ENCODE data around the gene LIMS1. TPM values are rescaled to one million over a fixed set of nuclear protein-coding genes. Genes with fewer than 3 reads are reported as not detected.
"Not testable (repeated sequence)": the region's sequence is repeated elsewhere in the genome, so short reads cannot be mapped to it uniquely, and the experiment has no call there.

Gene LIMS1
- total RNA-seq, 1 donor from 2014 or later: 97.6 TPM

- H3K27ac ChIP-seq; H3K9me3 ChIP-seq; H3K4me1 ChIP-seq; DNase-seq; ATAC-seq; H3K4me3 ChIP-seq; intact Hi-C loops (cut with DNase I); H3K36me3 ChIP-seq; H3K27me3 ChIP-seq: not testable (repeated sequence)
Observed at GRCh38 chr2:108514478-108514877, 19.8 kb upstream of the LIMS1 start.

- not testable (repeated sequence) for ATAC-seq, H3K4me1 ChIP-seq, H3K27ac ChIP-seq
Observed at GRCh38 chr2:108524688-108525087, 9.6 kb upstream of the LIMS1 start.

GRCh38 chr2:108525258-108525657, 9.0 kb upstream of the LIMS1 start:
- H3K4me3 ChIP-seq; ATAC-seq; H3K27me3 ChIP-seq; H3K9me3 ChIP-seq; H3K4me1 ChIP-seq; DNase-seq; intact Hi-C loops (cut with DNase I); H3K36me3 ChIP-seq; H3K27ac ChIP-seq: not testable (repeated sequence)

More at GRCh38 chr2:108524688-108525087, 9.6 kb upstream of the LIMS1 start:
- H3K36me3 ChIP-seq; H3K27me3 ChIP-seq; H3K4me3 ChIP-seq; intact Hi-C loops (cut with DNase I); DNase-seq; H3K9me3 ChIP-seq: not testable (repeated sequence)

GRCh38 chr2:108531674-108532055, 2.6 kb upstream of the LIMS1 start:
- Histone ChIP-seq H3K4me3 (no peak overlapping the region), H3K27me3 (no peaks in the 10 kb centered on the region), H3K9me3 (no peaks in the 10 kb centered on the region), H3K4me1 (peaks cover 2% of the 10 kb centered on the region), H3K27ac (no peak overlapping the region), H3K36me3 (no peaks in the 10 kb centered on the region)
- ATAC-seq (no peak), DNase-seq (no peak)
- no peak for TF ChIP-seq CTCF (IDR thresholded peaks at IDR 0.05)
- intact Hi-C loops (cut with DNase I): no loop called here

- H3K4me1 ChIP-seq: peaks cover 10% of the 10 kb centered on the region
- TF ChIP-seq CTCF (IDR thresholded peaks at IDR 0.05): no peak
- no peaks in the 10 kb centered on the region for H3K36me3 ChIP-seq
- no peaks in the 10 kb centered on the region for H3K27me3 ChIP-seq
- peak overlapping the region; percentile 94 for H3K27ac ChIP-seq
- intact Hi-C loops (cut with DNase I): no loop called here
- H3K4me3 ChIP-seq: peak overlapping the region; percentile 79
- DNase-seq: no peak
- ATAC-seq: no peak
- H3K9me3 ChIP-seq: no peaks in the 10 kb centered on the region
Observed at GRCh38 chr2:108534584-108535356, 500 bp downstream of the LIMS1 start.

- no peak for TF ChIP-seq CTCF (IDR thresholded peaks at IDR 0.05)
- no peaks in the 10 kb centered on the region for H3K36me3 ChIP-seq
- H3K4me1 ChIP-seq: peaks cover 10% of the 10 kb centered on the region
- no peaks in the 10 kb centered on the region for H3K27me3 ChIP-seq
- no peak for ATAC-seq
- DNase-seq: no peak
- intact Hi-C loops (cut with DNase I): no loop called here
- peak overlapping the region; percentile 94 for H3K27ac ChIP-seq
- no peaks in the 10 kb centered on the region for H3K9me3 ChIP-seq
- H3K4me3 ChIP-seq: peak overlapping the region; percentile 79
Observed at GRCh38 chr2:108535357-108535631, 1.0 kb downstream of the LIMS1 start.

- Histone ChIP-seq H3K9me3 (no peaks in the 10 kb centered on the region), H3K27me3 (no peaks in the 10 kb centered on the region), H3K36me3 (no peaks in the 10 kb centered on the region), H3K4me1 (peaks cover 10% of the 10 kb centered on the region), H3K27ac (no peak overlapping the region), H3K4me3 (peak overlapping the region; percentile 79)
- TF ChIP-seq CTCF (IDR thresholded peaks at IDR 0.05): no peak
- ATAC-seq (no peak), DNase-seq (no peak)
- intact Hi-C loops (cut with DNase I): no loop called here
Observed at GRCh38 chr2:108536133-108536780, 2.0 kb downstream of the LIMS1 start.
